Osteoblast (primary cell): ENCODE data around the gene COL23A1. TPM values are rescaled to one million over a fixed set of nuclear protein-coding genes. Genes with fewer than 3 reads are reported as not detected.

Experiments
- DNase-seq: peaks from one replicate; pipeline ENCODE4 v3.0.0; 2011; ENCODE audit warnings: low spot score, mixed read lengths; ENCODE audit not compliant: insufficient read length; ENCODE audit errors: missing footprints
- H2AFZ ChIP-seq: 2 replicates; pipeline ENCODE4 v1.6.0; 2011; ENCODE audit warnings: mild to moderate bottlenecking, low read length
- H3K27ac ChIP-seq: 2 replicates; pipeline ENCODE4 v1.5.1; 2011; ENCODE audit warnings: mild to moderate bottlenecking, low read depth, low read length, moderate library complexity
- H3K27me3 ChIP-seq: 2 replicates; pipeline ENCODE4 v1.6.0; 2012; ENCODE audit warnings: mild to moderate bottlenecking, control low read depth, inconsistent platforms, low read length, moderate library complexity; ENCODE audit not compliant: insufficient read depth
- H3K36me3 ChIP-seq: 2 replicates; pipeline ENCODE4 v1.5.1; 2011; ENCODE audit warnings: mild to moderate bottlenecking, low read length, control low read depth, moderate library complexity; ENCODE audit not compliant: insufficient read depth
- H3K4me1 ChIP-seq: 2 replicates; pipeline ENCODE4 v1.5.1; 2011; ENCODE audit warnings: mild to moderate bottlenecking, low read length, control low read depth, moderate library complexity; ENCODE audit not compliant: insufficient read depth
- H3K4me2 ChIP-seq: 2 replicates; pipeline ENCODE4 v1.6.0; 2011; ENCODE audit warnings: mild to moderate bottlenecking, low read length; ENCODE audit not compliant: insufficient read depth
- H3K4me3 ChIP-seq: fragments of 200-600 bp; sonication (generic); 3 replicates; pipeline ENCODE4 v1.5.1; 2012; ENCODE audit warnings: mild to moderate bottlenecking, low read length, inconsistent platforms; ENCODE audit not compliant: insufficient read depth
- H3K79me2 ChIP-seq: 2 replicates; pipeline ENCODE4 v1.6.0; 2012; ENCODE audit warnings: mild to moderate bottlenecking, low read length, control low read depth, inconsistent platforms; ENCODE audit not compliant: insufficient read depth
- H3K9me3 ChIP-seq: 2 replicates; pipeline ENCODE4 v1.5.1; 2011; ENCODE audit warnings: low read depth, low read length, control low read depth
- H4K20me1 ChIP-seq: 2 replicates; pipeline ENCODE4 v1.6.0; 2012; ENCODE audit warnings: mild to moderate bottlenecking, low read length, control low read depth; ENCODE audit not compliant: insufficient read depth
- total RNA-seq: library from RNA; depleted of rRNA; stranded (reverse); fragments of >200 nt; gene quantifications from 2 replicates; pipeline ENCODE4 v1.2.3, GENCODE V29; 2012
- TF ChIP-seq, protein P1 (sequence below): IDR thresholded peaks from 2 replicates; pipeline ENCODE4 v1.5.1; 2011; ENCODE audit warnings: mild to moderate bottlenecking, low read depth, low read length, moderate library complexity; ENCODE audit errors: extremely low read depth

The COL23A1 gene
- total RNA-seq, 1 donor, result under 0.01 TPM

GRCh38 chr5:178536541-178537466 lies 53.4 kb downstream of the COL23A1 start:
- no peak overlapping the region for H2AFZ ChIP-seq
- no peak overlapping the region for H3K4me2 ChIP-seq
- no peaks in the 10 kb centered on the region for H3K9me3 ChIP-seq
- DNase-seq, result peak; percentile 17
- H3K4me1 ChIP-seq, result no peaks in the 10 kb centered on the region
- H3K27ac ChIP-seq, result no peak overlapping the region
- TF ChIP-seq, protein P1, sequence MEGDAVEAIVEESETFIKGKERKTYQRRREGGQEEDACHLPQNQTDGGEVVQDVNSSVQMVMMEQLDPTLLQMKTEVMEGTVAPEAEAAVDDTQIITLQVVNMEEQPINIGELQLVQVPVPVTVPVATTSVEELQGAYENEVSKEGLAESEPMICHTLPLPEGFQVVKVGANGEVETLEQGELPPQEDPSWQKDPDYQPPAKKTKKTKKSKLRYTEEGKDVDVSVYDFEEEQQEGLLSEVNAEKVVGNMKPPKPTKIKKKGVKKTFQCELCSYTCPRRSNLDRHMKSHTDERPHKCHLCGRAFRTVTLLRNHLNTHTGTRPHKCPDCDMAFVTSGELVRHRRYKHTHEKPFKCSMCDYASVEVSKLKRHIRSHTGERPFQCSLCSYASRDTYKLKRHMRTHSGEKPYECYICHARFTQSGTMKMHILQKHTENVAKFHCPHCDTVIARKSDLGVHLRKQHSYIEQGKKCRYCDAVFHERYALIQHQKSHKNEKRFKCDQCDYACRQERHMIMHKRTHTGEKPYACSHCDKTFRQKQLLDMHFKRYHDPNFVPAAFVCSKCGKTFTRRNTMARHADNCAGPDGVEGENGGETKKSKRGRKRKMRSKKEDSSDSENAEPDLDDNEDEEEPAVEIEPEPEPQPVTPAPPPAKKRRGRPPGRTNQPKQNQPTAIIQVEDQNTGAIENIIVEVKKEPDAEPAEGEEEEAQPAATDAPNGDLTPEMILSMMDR, result no peak
- no peaks in the 10 kb centered on the region for H3K36me3 ChIP-seq
- H3K27me3 ChIP-seq, result no peaks in the 10 kb centered on the region
- no peak overlapping the region for H3K4me3 ChIP-seq
- H3K79me2 ChIP-seq, result no peaks in the 10 kb centered on the region
- H4K20me1 ChIP-seq, result no peaks in the 10 kb centered on the region

DNA sequence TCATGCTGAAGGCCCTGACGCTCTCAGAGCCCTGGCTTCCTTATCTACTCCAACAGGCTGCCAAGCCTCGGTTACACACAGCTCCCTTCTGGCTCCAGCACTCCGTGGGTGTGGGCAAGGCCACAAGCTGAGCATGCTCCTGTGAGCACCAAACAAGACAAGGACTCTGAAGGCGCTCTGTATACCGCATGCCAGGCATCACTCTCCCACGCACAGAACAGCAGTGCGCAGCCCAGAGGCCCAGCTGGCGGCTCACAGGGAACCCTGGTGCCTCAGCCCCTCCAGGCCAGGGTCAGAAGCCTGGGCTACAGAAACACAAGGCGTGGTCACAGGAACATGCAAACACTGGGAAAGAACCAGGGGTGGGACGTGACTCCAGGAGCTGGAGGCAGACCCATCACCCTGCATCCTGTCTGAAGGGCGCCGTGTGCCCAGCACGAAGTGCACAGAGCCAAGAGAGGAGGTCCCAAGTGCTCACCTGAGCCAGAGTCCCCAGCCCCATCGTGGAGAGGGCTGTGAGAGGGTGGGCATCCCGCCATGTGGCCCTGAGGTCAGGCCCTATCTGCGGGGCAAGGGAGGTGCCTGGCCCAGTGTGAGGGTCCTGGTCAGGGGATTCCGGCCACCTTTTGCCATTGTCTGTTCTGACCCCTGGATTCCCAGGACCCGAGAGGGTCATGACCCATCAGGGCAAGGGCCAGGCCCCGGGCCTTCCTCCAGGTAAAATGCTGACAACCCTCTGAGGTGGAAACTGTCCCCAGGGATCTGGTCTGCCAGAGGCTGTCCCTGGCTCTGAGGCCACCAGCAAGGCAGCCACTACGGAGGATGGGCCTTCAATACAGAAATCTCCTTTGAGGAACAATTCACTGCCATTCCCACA lies 54.7 kb downstream of the COL23A1 start:
- Histone ChIP-seq H3K36me3 (no peaks in the 10 kb centered on the region), H3K4me2 (no peak overlapping the region), H2AFZ (no peak overlapping the region), H4K20me1 (no peaks in the 10 kb centered on the region), H3K27me3 (no peaks in the 10 kb centered on the region), H3K79me2 (no peaks in the 10 kb centered on the region), H3K4me1 (no peaks in the 10 kb centered on the region), H3K4me3 (no peak overlapping the region), H3K9me3 (no peaks in the 10 kb centered on the region), H3K27ac (no peak overlapping the region)
- TF ChIP-seq, protein P1, result no peak
- no peak for DNase-seq

GRCh38 chr5:178533136-178533535 lies 57.1 kb downstream of the COL23A1 start:
- Histone ChIP-seq H3K36me3 (no peaks in the 10 kb centered on the region), H3K9me3 (no peaks in the 10 kb centered on the region), H3K4me1 (no peaks in the 10 kb centered on the region), H4K20me1 (no peaks in the 10 kb centered on the region), H3K27ac (no peak overlapping the region), H3K4me3 (no peak overlapping the region), H2AFZ (no peak overlapping the region), H3K4me2 (no peak overlapping the region), H3K79me2 (no peaks in the 10 kb centered on the region), H3K27me3 (no peaks in the 10 kb centered on the region)
- TF ChIP-seq, protein P1, result no peak
- no peak for DNase-seq

GRCh38 chr5:178532666-178533065 lies 57.5 kb downstream of the COL23A1 start:
- TF ChIP-seq, protein P1, result no peak
- no peaks in the 10 kb centered on the region for H3K9me3 ChIP-seq
- no peak overlapping the region for H3K4me2 ChIP-seq
- H3K27me3 ChIP-seq, result no peaks in the 10 kb centered on the region
- H2AFZ ChIP-seq, result no peak overlapping the region
- no peaks in the 10 kb centered on the region for H3K36me3 ChIP-seq
- H3K4me1 ChIP-seq, result no peaks in the 10 kb centered on the region
- H3K27ac ChIP-seq, result no peak overlapping the region
- H3K4me3 ChIP-seq, result no peak overlapping the region
- H4K20me1 ChIP-seq, result no peaks in the 10 kb centered on the region
- no peak for DNase-seq
- H3K79me2 ChIP-seq, result no peaks in the 10 kb centered on the region
